SK-N-SH (cell line): Measurements from ENCODE around the gene OR2AJ1.

Experiments used
- CHD2 ChIP-seq: fragments of 150-350 bp; IDR thresholded peaks from 2 replicates; pipeline ENCODE4 v1.6.1; 2018; ENCODE audit warnings: low read length; ENCODE audit not compliant: partially characterized antibody
- EZH2phosphoT487 ChIP-seq: fragments of 200-600 bp; sonication (generic); IDR thresholded peaks from 2 replicates; pipeline ENCODE4 v1.6.1; 2017; ENCODE audit warnings: low read depth, mixed run types, mild to moderate bottlenecking, antibody characterized with exemption, moderate library complexity, borderline replicate concordance
- JUND ChIP-seq: IDR thresholded peaks from 2 replicates; pipeline ENCODE4 v1.4.0; 2012
- POLR2AphosphoS5 ChIP-seq: IDR thresholded peaks from 2 replicates; pipeline ENCODE4 v1.6.1; 2012; ENCODE audit warnings: low read depth, low read length
- SIN3A ChIP-seq: IDR thresholded peaks from 2 replicates; pipeline ENCODE4 v1.6.1; 2012; ENCODE audit warnings: low read depth, mild to moderate bottlenecking, low read length, moderate library complexity, borderline replicate concordance
- TAF1 ChIP-seq: IDR thresholded peaks from 2 replicates; pipeline ENCODE4 v1.6.1; 2012; ENCODE audit warnings: low read depth, mild to moderate bottlenecking, low read length, moderate library complexity, borderline replicate concordance
- TF ChIP-seq, protein P1 (sequence below): fragments of 200-600 bp; sonication (generic); IDR thresholded peaks from 2 replicates; pipeline ENCODE4 v1.6.1; 2017; ENCODE audit warnings: antibody characterized with exemption, mild to moderate bottlenecking, moderate library complexity

GRCh38 chr1:247908766-247909165 lies 15.9 kb upstream of the OR2AJ1 start:
- no peak for TF ChIP-seq TAF1
- TF ChIP-seq POLR2AphosphoS5: no peak
- TF ChIP-seq, protein P1, sequence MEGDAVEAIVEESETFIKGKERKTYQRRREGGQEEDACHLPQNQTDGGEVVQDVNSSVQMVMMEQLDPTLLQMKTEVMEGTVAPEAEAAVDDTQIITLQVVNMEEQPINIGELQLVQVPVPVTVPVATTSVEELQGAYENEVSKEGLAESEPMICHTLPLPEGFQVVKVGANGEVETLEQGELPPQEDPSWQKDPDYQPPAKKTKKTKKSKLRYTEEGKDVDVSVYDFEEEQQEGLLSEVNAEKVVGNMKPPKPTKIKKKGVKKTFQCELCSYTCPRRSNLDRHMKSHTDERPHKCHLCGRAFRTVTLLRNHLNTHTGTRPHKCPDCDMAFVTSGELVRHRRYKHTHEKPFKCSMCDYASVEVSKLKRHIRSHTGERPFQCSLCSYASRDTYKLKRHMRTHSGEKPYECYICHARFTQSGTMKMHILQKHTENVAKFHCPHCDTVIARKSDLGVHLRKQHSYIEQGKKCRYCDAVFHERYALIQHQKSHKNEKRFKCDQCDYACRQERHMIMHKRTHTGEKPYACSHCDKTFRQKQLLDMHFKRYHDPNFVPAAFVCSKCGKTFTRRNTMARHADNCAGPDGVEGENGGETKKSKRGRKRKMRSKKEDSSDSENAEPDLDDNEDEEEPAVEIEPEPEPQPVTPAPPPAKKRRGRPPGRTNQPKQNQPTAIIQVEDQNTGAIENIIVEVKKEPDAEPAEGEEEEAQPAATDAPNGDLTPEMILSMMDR: no peak
- no peak for TF ChIP-seq EZH2phosphoT487
- TF ChIP-seq CHD2: no peak
- no peak for TF ChIP-seq JUND
- no peak for TF ChIP-seq SIN3A
